Activated T-helper 9 cell treated with anti-CD3 and anti-CD28 coated beads, Interleukin-2, amount 50 U/mL, for 16 hours (primary cell): Measurements from ENCODE around the gene RNASE11.
"Not testable (repeated sequence)": the region's sequence is repeated elsewhere in the genome, so short reads cannot be mapped to it uniquely, and the experiment has no call there.

Source experiments
- DNase-seq: peaks from one replicate; pipeline ENCODE4 v3.0.0-alpha.2; 2020; ENCODE audit warnings: low read depth

RNASE11 gene

DNA sequence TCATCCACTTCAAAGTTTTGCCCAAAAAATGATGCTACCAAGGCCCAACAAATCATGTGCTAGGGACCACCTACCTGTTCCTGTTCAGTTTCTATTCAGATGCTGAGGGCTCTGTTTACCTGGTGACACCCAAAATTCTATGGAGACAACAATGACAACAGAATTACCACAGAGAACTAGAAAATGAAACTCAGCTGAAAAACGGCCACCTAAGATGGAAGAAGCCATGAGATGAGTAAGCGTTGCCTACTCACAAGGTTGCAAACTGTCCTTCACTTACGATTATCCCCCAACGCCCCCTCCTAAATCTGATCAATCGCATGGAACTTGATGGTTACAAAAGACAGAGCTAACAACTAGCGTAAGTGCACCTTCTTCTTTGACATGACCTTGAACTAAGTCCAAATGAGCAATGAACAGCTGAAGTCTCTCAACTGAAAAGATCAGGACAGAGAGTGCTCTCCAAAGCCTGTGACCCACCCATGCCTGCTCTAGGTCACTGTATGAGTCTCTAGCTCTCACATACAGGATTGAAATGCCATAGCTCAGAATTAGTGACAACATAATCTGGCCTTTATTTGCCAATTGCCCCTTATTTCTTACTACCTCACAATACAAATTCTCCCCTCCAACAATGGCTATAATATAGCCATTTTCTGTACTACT lies at the start of gene RNASE11:
RNASE11 (minus strand) TSS at position 513 of the 666 bp plus-strand sequence.
- DNase-seq: no peak

GRCh38 chr14:20632831-20633691 lies 45.3 kb upstream of the RNASE11 start:
- peak; percentile 41 for DNase-seq

GRCh38 chr14:20632448-20632830 lies 44.6 kb upstream of the RNASE11 start:
- DNase-seq: no peak

DNA sequence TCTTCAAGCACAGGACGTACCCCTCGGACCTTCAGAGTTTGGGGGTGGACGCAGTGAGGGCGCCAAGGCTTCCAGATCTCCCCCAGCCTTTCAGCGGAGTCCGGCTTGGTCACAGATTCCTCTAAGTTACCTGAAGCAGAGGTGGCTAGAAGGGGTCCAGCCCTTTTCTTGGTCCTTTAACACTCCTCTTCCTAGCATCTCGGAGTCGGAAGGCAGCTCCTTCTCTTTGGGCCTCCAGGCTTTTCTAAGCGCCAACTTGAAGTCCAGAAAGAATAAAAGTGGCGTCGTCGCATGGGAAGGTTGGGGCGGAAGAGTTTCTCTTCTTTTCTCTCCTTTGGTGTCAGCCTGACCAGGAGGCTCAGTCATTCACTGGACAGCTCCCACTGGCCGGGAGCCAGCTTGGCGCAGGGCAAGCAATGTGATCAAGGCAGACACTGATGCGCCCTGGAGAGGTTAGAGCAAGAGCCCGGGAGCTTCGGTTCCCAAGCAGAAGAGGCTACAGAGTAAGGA lies 44.1 kb upstream of the RNASE11 start:
- DNase-seq: no peak

GRCh38 chr14:20631023-20631879 lies 43.5 kb upstream of the RNASE11 start:
- DNase-seq: no peak

DNA sequence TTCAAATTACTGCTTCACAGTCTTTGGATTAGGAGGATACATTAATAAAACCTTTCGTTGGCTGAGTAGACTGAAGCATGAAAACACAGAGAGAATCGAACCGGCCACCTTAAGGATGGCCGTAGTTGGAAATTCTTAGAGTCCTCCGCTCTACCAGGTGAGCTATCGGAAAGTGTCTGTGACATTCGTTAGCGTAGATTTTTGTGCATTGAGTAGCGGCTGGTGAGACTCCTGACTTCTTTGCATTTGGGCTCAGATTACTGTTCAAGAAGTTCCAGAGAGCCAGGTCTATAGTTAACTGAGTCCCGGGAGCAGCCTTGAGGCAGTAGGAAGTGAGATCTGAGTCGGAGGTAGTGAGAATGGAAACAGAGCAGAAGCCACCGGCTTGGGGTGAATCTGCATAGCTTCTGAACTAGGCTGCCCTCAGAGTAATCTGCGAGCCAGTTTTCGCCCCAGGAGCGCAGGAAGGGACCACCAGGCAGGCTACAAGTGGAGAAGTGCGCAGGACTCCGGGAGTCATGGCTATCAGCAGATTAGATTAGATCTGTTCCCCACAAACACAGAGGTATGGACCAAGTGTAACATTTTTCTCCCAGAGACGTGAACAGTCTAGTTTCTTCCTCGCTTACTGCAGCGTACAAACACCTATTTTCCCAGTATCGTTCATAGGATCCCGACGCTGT lies 42.7 kb upstream of the RNASE11 start:
- no peak for DNase-seq

DNA sequence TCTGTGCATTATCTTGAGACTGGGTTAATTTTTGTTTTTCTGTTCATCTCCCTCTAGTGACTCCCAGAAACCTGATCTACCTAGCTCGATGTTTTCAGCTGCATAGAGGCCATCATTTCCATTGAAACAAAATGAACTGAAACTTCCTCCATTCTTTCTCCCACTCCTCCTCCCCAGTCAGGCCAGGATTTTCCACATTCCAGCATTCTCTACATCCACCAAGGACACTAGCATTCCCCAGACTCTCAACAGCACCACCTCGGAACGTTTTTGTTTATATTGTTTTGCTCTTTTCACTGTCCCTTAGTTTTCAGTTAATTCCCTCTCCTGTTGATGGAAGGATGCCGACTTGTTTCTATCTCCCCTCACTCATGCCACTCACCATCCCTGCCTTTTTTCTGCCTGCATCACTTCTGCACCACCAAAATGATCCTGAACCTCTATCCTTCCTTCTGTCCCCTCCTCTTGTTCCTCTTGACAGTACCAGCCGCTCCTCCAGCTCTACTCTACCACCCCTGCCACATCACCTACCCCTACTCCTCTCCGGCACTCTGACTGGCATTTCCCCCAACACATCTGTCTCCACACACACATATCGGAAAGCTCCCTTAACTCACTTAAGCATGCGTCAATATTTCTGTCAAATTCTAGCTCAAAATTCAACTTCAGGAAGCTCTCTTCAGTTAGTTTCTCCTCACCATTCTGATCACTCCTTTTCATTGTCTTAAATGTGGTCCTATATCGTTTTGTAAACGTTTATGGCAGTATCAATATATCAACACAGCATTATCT lies 40.5 kb upstream of the RNASE11 start:
- DNase-seq: no peak

DNA sequence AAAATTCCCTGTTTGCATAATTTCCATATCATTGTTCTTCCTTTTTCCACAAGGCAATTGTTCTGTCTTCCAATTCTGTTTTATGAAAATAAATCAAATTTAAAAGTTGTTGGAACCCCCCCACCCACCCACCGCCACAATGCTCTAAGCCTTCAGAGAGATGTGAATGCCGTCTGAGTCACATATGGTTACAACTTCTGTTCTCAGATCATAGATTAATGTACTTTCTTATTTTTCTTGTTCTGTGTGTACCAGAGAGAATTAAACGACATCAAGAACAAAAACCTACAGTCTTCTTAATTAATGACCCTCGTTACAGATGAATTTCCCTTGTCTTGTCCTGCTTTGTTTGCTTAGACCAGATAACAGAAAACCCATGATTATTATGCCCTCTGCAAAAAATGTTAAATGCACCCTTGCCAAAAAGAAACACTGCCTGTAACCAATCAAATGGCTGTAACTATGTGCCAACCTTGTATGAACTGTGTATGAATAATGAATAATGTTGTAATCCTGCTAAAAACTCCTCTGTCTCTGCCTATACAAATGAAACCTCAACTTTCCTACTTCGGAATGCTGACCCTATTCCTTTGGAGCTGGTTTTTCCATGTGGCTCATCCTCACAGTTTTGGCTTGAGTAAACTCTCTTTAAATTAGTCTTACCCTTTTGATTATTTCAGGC lies 39.7 kb upstream of the RNASE11 start:
- no peak for DNase-seq

DNA sequence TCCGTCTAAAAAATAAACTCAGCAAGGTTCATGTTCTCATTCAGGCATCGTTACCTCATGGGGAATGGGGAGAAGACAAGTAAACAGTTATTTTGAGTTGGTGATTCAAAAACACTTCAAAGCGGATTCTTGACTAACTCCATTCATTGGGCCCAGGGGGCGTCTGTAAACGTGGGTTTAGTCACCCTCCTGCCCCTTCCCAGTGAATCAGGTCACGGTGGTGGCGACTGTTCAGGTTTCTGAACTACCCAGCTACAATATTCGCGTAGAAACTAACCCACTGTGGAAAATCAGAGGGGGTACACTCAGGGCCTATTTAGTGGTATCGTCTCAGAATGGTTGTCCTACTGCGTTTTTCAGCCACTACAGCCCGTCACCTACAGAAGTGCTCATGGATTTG lies 38.5 kb upstream of the RNASE11 start:
- DNase-seq: no peak

DNA sequence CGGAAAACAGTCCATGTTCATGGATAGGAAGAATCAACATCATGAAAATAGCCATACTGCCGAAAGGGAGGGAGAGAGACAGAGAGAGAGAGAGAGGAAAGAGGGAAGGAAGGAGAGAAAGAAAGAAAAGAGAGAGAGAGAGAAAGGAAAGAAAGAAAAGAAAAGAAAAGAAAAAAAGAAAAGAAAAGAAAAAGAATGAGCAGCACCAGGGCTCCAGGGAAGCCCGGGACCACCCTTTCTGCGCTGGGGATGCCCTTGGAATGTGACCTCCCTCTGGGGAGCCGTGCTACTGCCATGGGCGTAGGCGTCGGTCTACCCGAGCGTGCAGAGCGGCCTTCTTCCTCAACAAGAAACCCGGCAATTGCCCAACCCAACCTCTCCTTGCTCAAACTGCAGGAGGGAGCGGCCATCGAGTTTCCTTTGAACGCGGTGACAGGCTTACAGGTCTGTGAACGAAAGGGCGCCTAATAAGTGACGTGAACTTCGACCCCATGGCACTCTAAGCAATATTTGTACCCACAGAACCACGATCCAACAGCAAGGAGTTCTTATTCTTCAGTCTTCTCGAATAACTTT lies 36.8 kb upstream of the RNASE11 start:
- no peak for DNase-seq

GRCh38 chr14:20623798-20624197 lies 36.0 kb upstream of the RNASE11 start:
- no peak for DNase-seq

- DNase-seq: no peak
These were observed 35.1 kb upstream of the RNASE11 start for GRCh38 chr14:20622816-20623291.

DNA sequence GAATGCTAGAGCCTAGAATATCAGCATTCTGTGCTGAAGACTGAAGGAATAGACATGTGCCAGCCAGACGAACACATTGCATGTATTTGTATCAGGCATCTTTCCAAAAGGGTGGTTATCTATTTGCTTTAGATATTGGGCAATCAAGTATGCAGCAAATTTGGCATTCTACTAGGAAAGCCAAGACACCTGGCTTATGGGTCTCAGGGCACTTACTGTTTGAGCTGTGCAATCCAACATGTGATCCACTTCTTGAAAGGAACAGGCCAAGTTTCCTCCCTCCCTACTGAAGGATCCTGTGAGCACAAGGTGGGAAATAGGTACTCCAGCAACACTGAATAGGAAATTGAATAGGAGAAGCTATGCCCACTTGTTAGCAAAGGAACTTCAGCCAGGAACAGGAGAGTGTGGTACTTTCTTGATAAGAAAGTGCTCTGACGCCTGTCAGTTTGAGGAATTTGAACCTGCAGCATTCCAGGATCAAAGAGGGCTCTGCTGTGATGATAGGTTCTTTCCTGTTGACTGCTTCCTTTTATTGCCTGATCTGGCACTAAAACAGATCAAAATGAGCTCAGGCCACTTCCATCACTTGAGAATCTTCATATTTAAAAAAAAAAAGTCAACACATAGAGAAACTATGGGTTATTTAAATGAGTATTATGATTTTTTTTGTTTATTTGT lies 33.1 kb upstream of the RNASE11 start:
- no peak for DNase-seq

- DNase-seq: not testable (repeated sequence)
These were observed 31.9 kb upstream of the RNASE11 start for GRCh38 chr14:20619688-20620087.

DNA sequence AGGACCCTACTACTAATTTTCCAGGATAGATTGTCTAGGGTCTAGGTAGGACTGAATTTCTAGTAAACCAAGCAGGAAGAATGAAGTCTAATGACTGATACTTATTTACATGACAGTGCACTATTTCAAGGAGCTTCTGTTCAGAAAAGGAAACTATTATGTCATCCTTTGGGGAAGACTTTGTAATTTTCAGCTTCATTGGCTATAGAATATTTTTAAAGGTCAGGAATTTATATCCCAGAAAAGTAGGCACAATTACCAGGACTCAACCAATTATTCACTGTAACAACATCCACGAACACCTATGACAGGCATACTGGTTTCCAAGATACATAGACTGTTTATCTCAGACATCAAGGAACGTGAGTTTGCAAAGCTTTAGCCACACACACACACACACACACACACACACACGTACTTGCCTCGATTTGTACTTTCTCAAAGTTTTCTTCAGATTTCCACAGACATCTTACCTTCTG lies 30.5 kb upstream of the RNASE11 start:
- DNase-seq: no peak

DNA sequence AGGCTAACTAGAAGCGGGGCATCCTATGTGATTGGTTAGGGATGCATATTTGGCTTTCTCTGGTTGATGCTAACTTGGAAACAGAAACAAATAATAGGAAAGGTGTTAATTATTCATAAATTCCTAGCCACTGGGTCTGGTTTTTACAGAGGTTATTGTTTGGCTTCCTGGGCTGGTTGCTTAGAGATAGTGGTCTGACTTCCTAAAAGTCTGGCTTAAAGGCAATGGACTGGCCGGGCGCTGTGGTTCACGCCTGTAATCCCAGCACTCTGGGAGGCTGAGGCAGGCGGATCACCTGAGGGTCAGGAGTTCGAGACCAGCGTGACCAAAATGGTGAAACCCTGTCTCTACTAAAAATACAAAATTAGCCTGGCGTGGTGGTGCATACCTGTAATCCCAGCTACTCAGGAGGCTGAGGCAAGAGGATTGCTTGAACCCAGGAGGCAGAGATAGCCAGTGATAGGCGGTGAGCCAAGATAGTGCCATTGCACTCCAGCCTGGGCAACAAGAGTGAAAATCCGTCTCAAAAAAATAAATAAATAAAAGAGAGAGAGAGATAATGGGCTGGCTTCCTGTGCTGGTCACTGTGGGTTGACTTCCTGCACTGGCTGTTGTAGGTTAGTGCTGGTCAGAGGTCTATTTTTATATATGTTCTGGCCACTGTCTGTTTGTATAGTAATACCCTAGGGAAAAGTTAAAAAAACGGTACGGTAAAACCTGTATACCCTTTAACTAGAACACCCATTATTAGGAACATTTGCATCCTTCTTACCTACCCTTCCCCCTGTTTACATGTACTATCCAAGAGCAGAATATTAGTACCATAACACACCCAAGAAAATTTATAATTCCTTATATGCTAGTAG lies 29.6 kb upstream of the RNASE11 start:
- no peak for DNase-seq

DNA sequence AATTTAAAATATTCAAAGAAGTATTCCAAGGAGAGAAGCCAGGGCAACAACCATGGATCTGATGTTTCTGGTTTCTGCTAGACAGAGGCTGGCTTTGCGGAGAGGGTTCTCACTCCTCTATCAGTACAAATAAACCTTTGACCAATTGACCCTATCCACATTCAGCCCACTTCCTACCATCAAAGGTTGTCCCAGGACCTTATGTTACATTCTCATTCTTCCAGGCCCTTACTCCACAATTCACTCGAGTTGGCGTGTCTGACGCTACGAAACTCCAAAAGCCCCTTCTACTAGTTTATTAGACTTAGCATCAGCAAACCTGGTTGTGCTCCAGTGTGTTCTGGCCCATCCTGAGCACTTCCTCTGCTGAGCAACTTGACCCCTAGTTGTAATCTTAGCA lies 28.2 kb upstream of the RNASE11 start:
- no peak for DNase-seq
